Osteocyte (in vitro differentiated cells): ENCODE measurements around the gene MRPL50. TPM values are rescaled to one million over a fixed set of nuclear protein-coding genes. Genes with fewer than 3 reads are reported as not detected.

Experiments
- DNase-seq: peaks from one replicate; pipeline ENCODE4 v3.0.0; 2021; ENCODE audit warnings: mixed read lengths; ENCODE audit not compliant: unreplicated experiment; ENCODE audit errors: extremely low spot score
- H3K27ac Mint-ChIP-seq: one replicate; pipeline ENCODE4 v1.8.0; 2021; ENCODE audit warnings: mild to moderate bottlenecking, mixed read lengths; ENCODE audit not compliant: unreplicated experiment
- H3K27me3 Mint-ChIP-seq: one replicate; pipeline ENCODE4 v1.8.0; 2021; ENCODE audit warnings: mixed read lengths; ENCODE audit not compliant: unreplicated experiment
- H3K36me3 Mint-ChIP-seq: one replicate; pipeline ENCODE4 v1.8.0; 2021; ENCODE audit warnings: mixed read lengths; ENCODE audit not compliant: unreplicated experiment
- H3K4me1 Mint-ChIP-seq: one replicate; pipeline ENCODE4 v1.8.0; 2021; ENCODE audit warnings: mixed read lengths; ENCODE audit not compliant: unreplicated experiment
- H3K4me3 Mint-ChIP-seq: one replicate; pipeline ENCODE4 v1.8.0; 2021; ENCODE audit warnings: mild to moderate bottlenecking, moderate library complexity, mixed read lengths; ENCODE audit not compliant: unreplicated experiment
- H3K9me3 Mint-ChIP-seq: one replicate; pipeline ENCODE4 v1.8.0; 2021; ENCODE audit warnings: mixed read lengths; ENCODE audit not compliant: unreplicated experiment
- total RNA-seq: library from RNA; stranded (reverse); gene quantifications from 2 replicates; pipeline ENCODE4 v1.2.1, GENCODE V29; 2021
- TF ChIP-seq, protein P1 (sequence below): fragments of 200-600 bp; sonication (generic); IDR thresholded peaks from 2 replicates; pipeline ENCODE4 v1.5.0; 2021; ENCODE audit warnings: antibody characterized with exemption, mild to moderate bottlenecking, moderate library complexity

The MRPL50 gene
- total RNA-seq, 1 donor from 2014 or later: 7.4 TPM

DNA sequence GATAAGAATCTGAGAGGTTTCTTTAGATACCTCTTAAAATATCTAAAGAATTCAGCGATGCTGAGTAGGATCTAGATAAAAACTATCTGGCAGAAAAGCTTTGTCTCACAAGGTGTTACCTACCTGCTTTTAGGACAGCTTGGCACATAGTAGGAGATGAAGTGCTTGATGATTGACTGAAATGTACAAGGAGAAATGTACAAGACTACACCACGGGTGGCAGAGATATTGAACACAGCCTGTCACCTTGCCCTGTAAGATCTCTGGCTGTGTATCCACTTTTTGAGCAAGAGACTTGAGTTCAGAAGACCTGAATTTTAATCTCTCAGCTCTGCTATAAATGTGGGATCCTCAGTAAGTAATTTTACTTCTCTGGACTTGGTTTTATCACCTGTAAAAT, 21.4 kb upstream of the MRPL50 start:
- peaks cover 18% of the 10 kb centered on the region for H3K4me1 Mint-ChIP-seq

DNA sequence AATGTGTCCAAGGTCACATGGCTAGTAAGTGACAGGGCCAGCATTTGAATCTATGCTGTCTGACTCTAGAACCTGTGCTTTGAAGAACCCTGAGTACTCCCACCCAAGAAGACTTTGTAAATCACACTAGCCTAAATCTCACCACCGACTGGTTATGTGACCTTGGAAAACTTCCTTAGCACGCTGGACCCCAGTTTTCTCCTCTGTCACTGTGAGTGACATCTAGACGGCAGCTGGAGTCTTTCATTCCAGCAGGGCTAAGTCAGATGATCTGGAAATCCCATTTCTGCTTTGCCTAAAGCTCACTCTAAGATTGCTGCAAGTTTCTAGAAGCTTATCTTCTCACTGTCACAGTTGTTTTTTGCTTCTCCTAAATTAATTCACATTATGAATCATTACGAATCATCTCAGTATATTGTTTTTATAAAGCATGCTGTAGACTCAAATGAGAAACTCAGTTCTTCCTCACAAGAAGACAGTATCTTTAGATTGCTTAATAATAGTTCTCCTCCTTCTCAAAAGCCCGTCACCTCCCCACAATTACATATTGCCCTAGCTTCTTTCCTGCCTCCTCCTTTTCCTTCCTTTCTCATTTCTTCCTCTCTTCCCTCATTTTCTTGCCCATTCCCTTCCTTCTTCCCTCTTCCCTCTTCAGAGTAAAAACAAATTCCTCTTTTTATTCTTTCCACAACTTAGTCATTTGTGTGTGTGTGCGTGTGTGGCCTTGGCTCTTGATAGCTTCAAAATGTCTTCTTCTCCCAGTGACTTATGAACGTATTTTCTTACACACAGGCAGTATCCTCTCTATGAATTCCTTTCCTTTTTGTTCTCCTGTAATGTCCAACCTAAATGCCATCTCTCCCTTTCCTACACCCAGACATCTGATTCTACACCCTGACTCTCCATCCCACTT, 20.4 kb upstream of the MRPL50 start:
- H3K27ac Mint-ChIP-seq: peak overlapping the region; percentile 12
- H3K4me1 Mint-ChIP-seq: peaks cover 18% of the 10 kb centered on the region
- H3K9me3 Mint-ChIP-seq: peaks cover 27% of the 10 kb centered on the region
- no peak for DNase-seq
- no peaks in the 10 kb centered on the region for H3K27me3 Mint-ChIP-seq
- peaks cover 8% of the 10 kb centered on the region for H3K36me3 Mint-ChIP-seq
- no peak overlapping the region for H3K4me3 Mint-ChIP-seq
- TF ChIP-seq, protein P1, sequence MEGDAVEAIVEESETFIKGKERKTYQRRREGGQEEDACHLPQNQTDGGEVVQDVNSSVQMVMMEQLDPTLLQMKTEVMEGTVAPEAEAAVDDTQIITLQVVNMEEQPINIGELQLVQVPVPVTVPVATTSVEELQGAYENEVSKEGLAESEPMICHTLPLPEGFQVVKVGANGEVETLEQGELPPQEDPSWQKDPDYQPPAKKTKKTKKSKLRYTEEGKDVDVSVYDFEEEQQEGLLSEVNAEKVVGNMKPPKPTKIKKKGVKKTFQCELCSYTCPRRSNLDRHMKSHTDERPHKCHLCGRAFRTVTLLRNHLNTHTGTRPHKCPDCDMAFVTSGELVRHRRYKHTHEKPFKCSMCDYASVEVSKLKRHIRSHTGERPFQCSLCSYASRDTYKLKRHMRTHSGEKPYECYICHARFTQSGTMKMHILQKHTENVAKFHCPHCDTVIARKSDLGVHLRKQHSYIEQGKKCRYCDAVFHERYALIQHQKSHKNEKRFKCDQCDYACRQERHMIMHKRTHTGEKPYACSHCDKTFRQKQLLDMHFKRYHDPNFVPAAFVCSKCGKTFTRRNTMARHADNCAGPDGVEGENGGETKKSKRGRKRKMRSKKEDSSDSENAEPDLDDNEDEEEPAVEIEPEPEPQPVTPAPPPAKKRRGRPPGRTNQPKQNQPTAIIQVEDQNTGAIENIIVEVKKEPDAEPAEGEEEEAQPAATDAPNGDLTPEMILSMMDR: no peak

More for the DNA sequence above, 21.4 kb upstream of the MRPL50 start:
- Mint-ChIP-seq H3K4me3 (no peak overlapping the region), H3K9me3 (peaks cover 20% of the 10 kb centered on the region), H3K27ac (no peak overlapping the region), H3K36me3 (peaks cover 2% of the 10 kb centered on the region), H3K27me3 (no peaks in the 10 kb centered on the region)
- TF ChIP-seq, protein P1: no peak
- DNase-seq: no peak

DNA sequence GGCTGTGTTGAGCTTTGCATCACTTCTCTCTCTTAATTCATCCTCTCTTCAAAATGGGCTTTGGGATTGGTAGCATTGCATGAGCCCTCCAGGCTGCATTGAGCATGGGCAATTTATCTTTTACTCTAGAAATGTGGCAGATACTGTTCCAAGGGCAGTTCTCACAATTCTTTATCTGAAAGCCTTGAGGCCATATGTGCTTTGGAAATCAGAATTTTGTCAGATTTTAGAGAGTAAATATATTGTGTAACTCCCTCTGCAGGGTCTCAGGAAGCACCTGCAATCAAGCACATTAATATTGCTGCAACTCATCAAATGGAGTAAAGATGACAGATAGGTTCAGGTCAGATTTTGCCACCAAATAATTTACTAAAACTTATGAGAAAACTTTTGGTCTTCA, 19.6 kb upstream of the MRPL50 start:
- H3K4me1 Mint-ChIP-seq: peaks cover 18% of the 10 kb centered on the region
- peaks cover 35% of the 10 kb centered on the region for H3K9me3 Mint-ChIP-seq
- no peak overlapping the region for H3K27ac Mint-ChIP-seq
- DNase-seq: no peak
- TF ChIP-seq, protein P1: no peak
- H3K36me3 Mint-ChIP-seq: peaks cover 16% of the 10 kb centered on the region
- H3K27me3 Mint-ChIP-seq: no peaks in the 10 kb centered on the region
- no peak overlapping the region for H3K4me3 Mint-ChIP-seq

DNA sequence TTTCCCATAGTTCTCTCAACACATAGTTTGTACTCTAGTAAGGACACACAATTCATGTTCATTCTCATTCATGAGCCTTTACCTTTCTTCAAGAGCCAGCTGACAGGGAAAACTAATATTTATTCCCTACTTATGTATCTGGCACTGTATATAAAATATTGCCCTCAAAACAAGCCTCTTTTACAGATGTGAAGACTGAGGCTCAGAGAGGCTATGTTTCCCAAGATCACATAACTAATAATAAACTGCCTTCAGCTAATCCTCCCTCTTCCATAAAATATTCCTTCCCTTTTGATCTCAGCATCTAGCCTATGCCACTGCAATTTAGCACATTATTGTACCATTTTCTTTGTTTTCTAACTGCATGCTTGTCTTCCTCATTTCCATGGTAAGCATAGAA, 19.0 kb upstream of the MRPL50 start:
- Mint-ChIP-seq H3K4me1 (peaks cover 18% of the 10 kb centered on the region), H3K4me3 (no peak overlapping the region), H3K36me3 (peaks cover 20% of the 10 kb centered on the region), H3K9me3 (peaks cover 40% of the 10 kb centered on the region), H3K27ac (no peak overlapping the region), H3K27me3 (no peaks in the 10 kb centered on the region)
- TF ChIP-seq, protein P1: no peak
- DNase-seq: no peak

DNA sequence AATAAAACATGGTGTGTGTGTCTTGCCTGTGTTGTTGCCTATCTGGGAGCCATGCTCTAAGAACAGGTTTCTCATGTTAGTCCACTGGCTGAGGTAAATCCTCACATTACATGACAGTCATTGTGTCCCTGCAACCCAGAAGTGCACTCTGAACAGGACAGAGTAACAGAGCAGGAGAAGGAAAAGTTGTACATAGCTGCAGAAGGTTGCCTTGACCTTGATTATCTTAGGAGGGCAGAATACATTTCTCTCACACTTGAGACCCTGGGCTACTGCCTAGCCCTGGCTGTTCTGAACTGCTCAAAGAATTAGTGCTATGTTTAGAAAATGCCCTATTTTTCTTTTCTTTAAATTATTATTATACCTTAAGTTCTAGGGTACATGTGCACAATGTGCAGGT, 17.2 kb upstream of the MRPL50 start:
- DNase-seq: no peak
- Mint-ChIP-seq H3K36me3 (peaks cover 31% of the 10 kb centered on the region), H3K4me1 (peaks cover 10% of the 10 kb centered on the region), H3K27me3 (no peaks in the 10 kb centered on the region), H3K4me3 (no peak overlapping the region), H3K27ac (no peak overlapping the region), H3K9me3 (peaks cover 49% of the 10 kb centered on the region)
- TF ChIP-seq, protein P1: no peak
